Measurements from ENCODE around the gene BCAS3.

BCAS3 gene

DNA sequence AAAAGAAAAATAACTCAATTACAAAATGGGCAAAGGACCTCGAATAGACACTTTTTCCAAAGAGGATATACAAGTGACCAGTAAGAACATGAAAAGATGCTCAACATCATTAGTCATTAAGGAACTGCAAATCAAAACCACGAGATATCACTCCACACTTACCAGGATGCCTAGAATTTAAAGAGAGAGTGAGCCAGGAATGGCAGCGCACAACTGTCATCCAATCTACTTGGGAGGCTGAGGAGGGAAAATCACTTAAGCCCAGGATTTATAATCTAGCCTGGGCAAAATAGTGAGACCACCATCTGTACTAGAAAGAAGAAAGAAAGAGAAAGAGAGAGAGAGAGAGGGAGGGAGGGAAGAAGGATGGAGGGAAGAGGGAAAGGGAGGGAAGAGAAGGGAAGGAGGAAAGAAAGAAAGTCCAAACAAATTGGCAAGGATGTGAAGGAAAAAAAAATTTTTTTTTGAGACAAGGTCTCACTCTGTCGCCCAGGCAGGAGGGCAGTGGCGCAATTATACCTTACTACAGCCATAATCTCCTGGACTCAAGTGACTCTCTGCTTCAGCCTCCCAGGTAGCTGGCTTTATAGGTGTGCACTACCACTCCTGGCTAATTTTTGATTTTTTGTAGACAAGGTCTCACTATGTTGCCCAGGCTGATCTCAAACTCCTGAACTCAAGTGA is 744.6 kb downstream of the BCAS3 start:
- H3K79me2 ChIP-seq (ENCODE audit: low read length), result no peaks in the 10 kb centered on the region

GRCh38 chr17:61422869-61423268 is 745.2 kb downstream of the BCAS3 start:
- no peak overlapping the region for H2AFZ ChIP-seq (ENCODE audit: low read depth, low read length)

More for the DNA sequence above, 744.6 kb downstream of the BCAS3 start:
- Histone ChIP-seq H3K4me3 (ENCODE audit: low read length) (no peak overlapping the region), H4K20me1 (ENCODE audit: insufficient read depth, low read length) (no peaks in the 10 kb centered on the region), H3K4me2 (ENCODE audit: low read length) (no peak overlapping the region), H3K36me3 (replicated peaks; ENCODE audit: low read depth, low read length) (no peaks in the 10 kb centered on the region), H3K27ac (ENCODE audit: low read length) (no peak overlapping the region), H3K9ac (ENCODE audit: low read length) (no peak overlapping the region), H3K27me3 (ENCODE audit: low read depth, low read length) (peaks cover 17% of the 10 kb centered on the region; the same call in 1 of the 2 replicates), H3K4me1 (ENCODE audit: low read length) (no peaks in the 10 kb centered on the region), H2AFZ (ENCODE audit: low read depth, low read length) (no peak overlapping the region), H3K9me3 (ENCODE audit: insufficient read depth, low read length) (no peaks in the 10 kb centered on the region)
- no peak for TF ChIP-seq CTCF (IDR thresholded peaks at IDR 0.05; ENCODE audit: low read depth, low read length)

DNA sequence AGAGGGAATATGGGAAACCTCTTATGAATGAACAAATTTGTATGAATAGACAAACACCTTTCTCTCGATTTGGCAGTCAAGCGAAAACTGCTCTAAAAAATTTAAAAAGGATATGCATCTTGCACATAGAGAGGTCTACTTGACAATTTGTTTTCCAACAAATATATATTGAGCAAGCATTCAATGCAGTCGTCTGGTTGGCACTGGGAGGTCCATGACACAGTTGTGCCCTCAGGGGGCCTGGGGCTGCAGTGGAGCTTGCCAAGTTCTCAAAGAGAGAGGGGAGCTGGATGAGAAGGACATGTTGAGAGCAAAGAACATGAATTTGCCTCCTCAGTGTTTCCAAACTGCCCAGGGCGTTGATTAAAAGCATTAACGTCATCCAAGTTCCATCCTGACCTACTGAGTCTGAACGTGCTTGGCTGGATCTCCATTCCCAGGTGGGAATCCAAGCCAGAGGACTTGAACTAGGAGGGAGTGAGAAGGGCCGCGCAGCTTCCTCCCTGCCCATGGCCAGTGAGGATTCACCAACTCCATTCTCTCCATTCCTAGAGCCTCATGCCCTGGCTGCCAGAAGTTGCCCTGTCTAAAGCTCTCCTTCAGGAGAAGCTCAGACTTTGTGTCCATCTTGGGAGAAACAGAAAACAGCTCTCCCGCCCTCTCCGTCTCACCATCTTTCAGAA is 746.5 kb downstream of the BCAS3 start:
- Histone ChIP-seq H3K36me3 (replicated peaks; ENCODE audit: low read depth, low read length) (no peaks in the 10 kb centered on the region), H4K20me1 (ENCODE audit: insufficient read depth, low read length) (no peaks in the 10 kb centered on the region), H3K4me2 (ENCODE audit: low read length) (no peak overlapping the region), H3K9ac (ENCODE audit: low read length) (no peak overlapping the region), H3K27ac (ENCODE audit: low read length) (no peak overlapping the region), H3K9me3 (ENCODE audit: insufficient read depth, low read length) (no peaks in the 10 kb centered on the region), H3K4me3 (ENCODE audit: low read length) (no peak overlapping the region), H3K27me3 (ENCODE audit: low read depth, low read length) (peaks cover 17% of the 10 kb centered on the region; the same call in 1 of the 2 replicates), H2AFZ (ENCODE audit: low read depth, low read length) (no peak overlapping the region), H3K79me2 (ENCODE audit: low read length) (no peaks in the 10 kb centered on the region), H3K4me1 (ENCODE audit: low read length) (no peaks in the 10 kb centered on the region)
- TF ChIP-seq EZH2phosphoT487 (IDR thresholded peaks at IDR 0.05; ENCODE audit: low read depth) (no peak), CTCF (IDR thresholded peaks at IDR 0.05; ENCODE audit: low read depth, low read length) (no peak)

More at GRCh38 chr17:61422869-61423268, 745.2 kb downstream of the BCAS3 start:
- H3K36me3 ChIP-seq (replicated peaks; ENCODE audit: low read depth, low read length), result no peaks in the 10 kb centered on the region
- TF ChIP-seq EZH2phosphoT487 (IDR thresholded peaks at IDR 0.05; ENCODE audit: low read depth) (no peak), CTCF (IDR thresholded peaks at IDR 0.05; ENCODE audit: low read depth, low read length) (no peak)
- H3K79me2 ChIP-seq (ENCODE audit: low read length), result no peaks in the 10 kb centered on the region
- H3K4me2 ChIP-seq (ENCODE audit: low read length), result no peak overlapping the region
- H3K27me3 ChIP-seq (ENCODE audit: low read depth, low read length), result peaks cover 17% of the 10 kb centered on the region; the same call in 1 of the 2 replicates
- H3K9me3 ChIP-seq (ENCODE audit: insufficient read depth, low read length), result no peaks in the 10 kb centered on the region
- H3K27ac ChIP-seq (ENCODE audit: low read length), result no peak overlapping the region
- no peaks in the 10 kb centered on the region for H3K4me1 ChIP-seq (ENCODE audit: low read length)
- H3K9ac ChIP-seq (ENCODE audit: low read length), result no peak overlapping the region
- no peak overlapping the region for H3K4me3 ChIP-seq (ENCODE audit: low read length)
- no peaks in the 10 kb centered on the region for H4K20me1 ChIP-seq (ENCODE audit: insufficient read depth, low read length)

DNA sequence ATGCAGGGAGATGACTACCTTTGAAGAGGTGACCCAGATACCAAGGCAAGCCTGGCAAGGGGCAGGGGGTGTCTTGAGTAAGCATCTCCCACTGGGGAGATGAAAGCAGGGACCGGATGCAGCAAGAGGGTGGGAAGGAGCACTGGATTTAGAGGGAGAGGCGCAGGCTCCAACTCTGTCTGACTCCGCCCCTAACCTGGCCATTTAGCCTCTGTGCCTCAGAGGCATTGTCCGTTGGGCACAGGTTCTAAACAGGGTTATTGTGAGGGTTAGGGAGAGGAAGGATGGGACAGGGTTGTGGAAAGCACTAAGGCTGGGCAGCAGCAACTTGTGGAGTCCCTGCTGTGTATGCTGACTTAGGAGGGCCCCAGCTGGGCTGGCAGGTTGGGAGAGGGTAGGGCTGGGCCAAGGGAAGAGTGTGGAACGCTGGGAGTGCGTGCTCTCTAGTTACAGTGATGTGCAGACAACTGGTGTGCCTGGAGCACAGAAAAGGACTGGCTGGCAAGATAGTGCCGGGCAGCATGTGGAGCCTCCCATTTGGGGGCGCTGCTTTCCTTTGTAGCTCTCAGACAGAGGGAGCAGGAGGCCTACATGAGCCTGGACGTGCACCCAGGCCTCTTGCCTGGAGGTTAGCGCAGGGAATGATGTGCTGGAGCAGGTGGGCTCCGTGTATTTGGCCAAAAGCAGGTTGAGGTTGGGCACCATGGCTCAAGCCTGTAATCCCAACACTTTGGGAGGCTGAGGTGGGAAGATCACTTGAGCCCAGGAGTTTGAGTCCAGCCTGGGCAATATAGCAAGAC is 748.2 kb downstream of the BCAS3 start:
- Histone ChIP-seq H3K4me1 (ENCODE audit: low read length) (no peaks in the 10 kb centered on the region), H2AFZ (ENCODE audit: low read depth, low read length) (no peak overlapping the region), H3K4me3 (ENCODE audit: low read length) (no peak overlapping the region), H3K4me2 (ENCODE audit: low read length) (no peak overlapping the region), H3K9ac (ENCODE audit: low read length) (no peak overlapping the region), H3K27me3 (ENCODE audit: low read depth, low read length) (peaks cover 16% of the 10 kb centered on the region; the same call in 1 of the 2 replicates), H3K79me2 (ENCODE audit: low read length) (no peaks in the 10 kb centered on the region), H3K9me3 (ENCODE audit: insufficient read depth, low read length) (no peaks in the 10 kb centered on the region), H4K20me1 (ENCODE audit: insufficient read depth, low read length) (no peaks in the 10 kb centered on the region), H3K36me3 (replicated peaks; ENCODE audit: low read depth, low read length) (no peaks in the 10 kb centered on the region), H3K27ac (ENCODE audit: low read length) (no peak overlapping the region)
- TF ChIP-seq EZH2phosphoT487 (IDR thresholded peaks at IDR 0.05; ENCODE audit: low read depth) (no peak), CTCF (IDR thresholded peaks at IDR 0.05; ENCODE audit: low read depth, low read length) (peak; percentile 38)

All from OCI-LY3 (cell line).